DND-41 (cell line): ENCODE results near the gene CERS6.

Source experiments
- CTCF ChIP-seq: IDR thresholded peaks from 2 replicates; pipeline ENCODE4 v1.5.1; 2012; ENCODE audit warnings: borderline replicate concordance, low read length, moderate library complexity, mild to moderate bottlenecking; ENCODE audit not compliant: poor library complexity, severe bottlenecking; ENCODE audit errors: extremely low read depth
- EZH2 ChIP-seq: IDR thresholded peaks from 3 replicates; pipeline ENCODE4 v1.6.1; 2012; ENCODE audit warnings: borderline replicate concordance, low read depth, mild to moderate bottlenecking, moderate library complexity, low read length, inconsistent platforms; ENCODE audit not compliant: severe bottlenecking

- no peak for TF ChIP-seq CTCF
- no peak for TF ChIP-seq EZH2
These were observed 133.5 kb downstream of the CERS6 start for GRCh38 chr2:168589236-168590211.
